ENCODE measurements around the gene OBSCN.
"Not testable (repeated sequence)": the region's sequence is repeated elsewhere in the genome, so short reads cannot be mapped to it uniquely, and the experiment has no call there.

OBSCN gene

DNA sequence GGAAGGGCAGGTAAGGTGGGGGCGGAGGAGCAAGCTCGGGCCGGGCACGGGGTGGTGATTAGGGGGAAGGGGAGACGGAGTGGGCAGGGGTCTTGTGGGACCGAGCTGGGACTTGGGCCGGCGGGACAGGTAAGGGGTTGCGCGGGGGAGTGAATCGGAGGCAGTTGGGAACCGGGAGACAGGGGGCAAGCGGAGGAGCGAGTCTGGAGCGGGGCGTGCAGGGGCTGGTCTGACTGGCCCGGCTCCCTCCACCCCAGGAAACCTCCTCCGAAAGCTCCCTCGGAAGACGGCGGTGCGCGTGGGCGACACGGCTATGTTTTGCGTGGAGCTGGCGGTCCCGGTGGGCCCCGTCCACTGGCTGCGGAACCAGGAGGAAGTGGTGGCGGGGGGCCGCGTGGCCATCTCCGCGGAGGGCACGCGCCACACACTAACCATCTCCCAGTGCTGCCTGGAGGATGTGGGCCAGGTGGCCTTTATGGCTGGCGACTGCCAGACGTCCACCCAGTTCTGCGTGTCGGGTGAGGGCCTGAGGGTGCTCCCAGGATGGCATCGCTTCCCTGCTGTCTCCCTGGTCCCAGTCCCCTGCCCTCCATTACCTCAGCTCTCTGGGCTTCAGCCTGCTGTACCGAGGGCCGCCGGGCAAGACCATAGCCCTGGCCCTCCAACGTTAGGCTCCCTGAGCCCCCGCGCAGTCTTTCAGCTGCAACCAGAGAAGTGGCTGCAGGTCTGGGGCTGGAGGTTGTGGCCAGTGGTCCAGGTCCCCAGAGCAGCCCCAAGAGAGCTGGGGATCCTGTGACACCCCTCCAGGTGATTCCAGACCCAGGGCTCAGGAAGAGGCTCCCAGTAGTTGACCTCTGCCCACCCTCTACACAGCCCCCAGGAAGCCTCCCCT is 6.3 kb downstream of the OBSCN start:
- no peak for DNase-seq

DNA sequence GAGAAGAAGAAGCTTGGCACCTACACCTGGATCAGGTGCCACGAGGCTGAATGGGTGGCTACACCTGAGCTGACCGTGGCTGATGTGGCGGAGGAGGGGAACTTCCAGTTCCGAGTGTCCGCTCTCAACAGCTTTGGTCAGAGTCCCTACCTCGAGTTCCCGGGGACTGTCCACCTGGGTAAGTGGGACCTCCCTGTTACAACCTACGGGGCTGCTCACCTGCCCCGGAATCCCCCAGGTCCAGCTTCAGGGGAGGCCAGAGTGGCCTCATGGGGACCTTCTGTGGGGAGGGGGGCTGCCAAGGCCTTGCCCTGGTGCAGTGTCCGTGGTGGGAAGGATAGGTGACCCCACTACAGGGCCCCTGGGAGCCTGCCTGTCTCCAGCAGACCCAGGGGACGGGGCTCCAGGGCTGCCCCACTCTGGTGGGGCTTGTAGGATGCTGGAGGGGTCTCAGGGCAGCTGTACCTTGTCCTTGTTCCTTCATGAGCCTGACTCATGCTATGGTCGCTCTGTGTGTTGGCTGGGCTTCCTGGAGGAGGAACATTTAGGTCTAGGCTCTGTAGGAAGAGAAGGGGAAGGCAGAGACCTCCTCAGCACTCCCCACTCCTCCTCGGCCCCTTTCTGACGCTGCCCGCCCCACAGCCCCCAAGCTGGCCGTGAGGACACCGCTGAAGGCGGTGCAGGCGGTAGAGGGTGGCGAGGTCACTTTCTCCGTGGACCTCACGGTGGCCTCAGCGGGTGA is 7.2 kb downstream of the OBSCN start:
- no peak for DNase-seq

DNA sequence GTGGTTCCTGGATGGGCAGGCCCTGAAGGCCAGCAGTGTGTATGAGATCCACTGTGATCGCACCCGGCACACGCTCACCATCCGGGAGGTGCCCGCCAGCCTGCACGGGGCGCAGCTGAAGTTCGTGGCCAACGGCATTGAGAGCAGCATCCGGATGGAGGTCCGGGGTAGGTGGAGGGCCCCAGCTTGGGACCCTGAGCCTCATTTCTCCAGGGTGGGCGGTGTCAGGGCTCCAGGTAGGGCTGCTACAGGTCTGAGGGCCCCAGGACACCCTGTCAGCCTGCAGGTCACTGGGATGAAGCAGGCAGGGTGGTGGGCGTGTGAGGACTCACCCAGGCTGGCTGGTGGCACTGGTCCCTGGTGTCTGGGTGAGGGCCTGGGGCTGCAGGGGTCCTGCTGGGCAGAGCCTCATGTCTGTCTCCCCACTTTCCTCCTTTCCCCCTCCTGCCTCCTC is 7.8 kb downstream of the OBSCN start:
- no peak for DNase-seq

- DNase-seq, result no peak
Observed at GRCh38 chr1:228216371-228217320, 8.8 kb downstream of the OBSCN start.

GRCh38 chr1:228217551-228218344 is 9.9 kb downstream of the OBSCN start:
- DNase-seq, result no peak

- DNase-seq, result no peak
Observed at GRCh38 chr1:228218513-228219244, 10.8 kb downstream of the OBSCN start.

GRCh38 chr1:228219245-228219961 is 11.6 kb downstream of the OBSCN start:
- no peak for DNase-seq

DNA sequence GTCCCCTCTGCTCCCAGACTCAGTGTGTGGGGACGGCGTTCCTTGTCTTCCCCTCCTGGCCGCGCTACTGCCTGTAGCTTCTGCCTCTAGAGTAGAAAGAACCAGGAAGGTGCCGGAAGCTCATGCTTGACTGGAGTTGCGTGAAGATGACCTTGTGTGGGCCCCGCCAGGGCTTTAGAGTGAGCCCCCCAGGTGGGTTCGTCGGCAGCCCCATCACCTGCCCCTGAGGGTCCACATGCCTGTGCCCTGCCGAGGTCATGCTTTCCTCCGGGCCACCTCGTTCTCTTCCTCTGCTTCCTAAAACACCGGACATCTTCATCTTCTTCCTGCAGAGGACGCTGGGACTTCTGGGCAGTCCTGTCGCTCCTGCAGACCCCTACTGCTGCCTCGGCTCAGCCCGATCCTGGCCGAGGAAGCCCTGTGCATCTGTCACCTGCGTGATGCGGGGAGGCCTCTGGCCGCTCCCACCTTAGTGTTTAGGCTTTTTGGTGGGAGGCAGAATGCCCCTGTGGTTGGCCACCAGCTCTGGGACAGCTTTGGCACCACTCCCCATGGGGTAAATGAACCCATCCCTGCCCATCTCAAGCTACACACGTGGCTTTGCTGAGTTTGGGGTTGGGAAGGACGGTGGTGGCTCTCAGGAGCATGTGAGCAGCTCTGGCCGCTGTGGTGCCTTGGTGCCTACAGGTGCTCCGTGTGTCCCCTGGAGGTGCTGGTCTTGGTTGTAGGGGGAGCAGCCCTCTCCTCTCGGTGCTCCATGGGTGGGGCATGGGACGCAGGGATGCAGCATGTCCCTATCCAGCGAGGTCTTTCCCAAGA is 12.3 kb downstream of the OBSCN start:
- DNase-seq, result no peak

DNA sequence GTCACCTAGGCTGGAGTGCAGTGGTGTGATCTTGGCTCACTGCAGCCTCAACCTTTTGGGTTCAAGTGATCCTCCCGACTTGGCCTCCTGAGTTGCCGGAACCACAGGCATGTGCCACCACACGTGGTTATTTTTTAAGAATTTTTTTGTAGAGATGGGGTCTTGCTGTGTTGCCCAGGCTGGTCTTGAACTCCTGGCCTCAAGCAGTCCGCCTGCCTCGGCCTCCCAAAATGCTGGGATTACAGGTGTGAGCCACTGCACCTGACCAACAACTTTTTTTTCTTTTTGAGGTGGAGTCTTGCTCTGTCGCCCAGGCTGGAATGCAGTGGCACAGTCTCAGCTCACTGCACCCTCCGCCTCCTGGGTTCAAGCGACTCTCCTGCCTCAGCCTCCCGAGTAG is 13.3 kb downstream of the OBSCN start:
- DNase-seq, result not testable (repeated sequence)

DNA sequence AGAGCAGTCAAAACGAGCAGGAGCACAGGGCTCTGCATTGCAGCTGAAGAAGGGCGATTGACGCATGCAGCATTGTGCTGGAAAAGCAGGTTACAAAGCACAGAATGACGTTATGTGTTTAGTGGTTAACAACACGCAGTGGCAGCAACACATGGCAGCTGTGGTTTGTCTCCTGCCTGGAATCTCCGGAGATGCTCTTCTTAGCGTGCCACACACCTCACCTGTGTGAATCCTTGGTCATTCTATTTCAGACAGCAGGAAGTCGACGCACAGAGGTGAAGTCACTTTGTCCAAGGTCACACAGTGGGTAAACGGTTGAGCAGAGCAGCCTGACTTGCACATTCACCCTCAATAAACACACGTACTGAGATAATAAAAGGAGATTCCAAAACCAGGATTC is 14.7 kb downstream of the OBSCN start:
- no peak for DNase-seq

GRCh38 chr1:228224198-228225164 is 16.6 kb downstream of the OBSCN start:
- no peak for DNase-seq

- DNase-seq, result no peak
Observed at GRCh38 chr1:228225165-228225710, 17.4 kb downstream of the OBSCN start.

- no peak for DNase-seq
Observed at GRCh38 chr1:228225740-228226139, 17.9 kb downstream of the OBSCN start.

- no peak for DNase-seq
Observed at GRCh38 chr1:228226141-228226874, 18.5 kb downstream of the OBSCN start.

DNA sequence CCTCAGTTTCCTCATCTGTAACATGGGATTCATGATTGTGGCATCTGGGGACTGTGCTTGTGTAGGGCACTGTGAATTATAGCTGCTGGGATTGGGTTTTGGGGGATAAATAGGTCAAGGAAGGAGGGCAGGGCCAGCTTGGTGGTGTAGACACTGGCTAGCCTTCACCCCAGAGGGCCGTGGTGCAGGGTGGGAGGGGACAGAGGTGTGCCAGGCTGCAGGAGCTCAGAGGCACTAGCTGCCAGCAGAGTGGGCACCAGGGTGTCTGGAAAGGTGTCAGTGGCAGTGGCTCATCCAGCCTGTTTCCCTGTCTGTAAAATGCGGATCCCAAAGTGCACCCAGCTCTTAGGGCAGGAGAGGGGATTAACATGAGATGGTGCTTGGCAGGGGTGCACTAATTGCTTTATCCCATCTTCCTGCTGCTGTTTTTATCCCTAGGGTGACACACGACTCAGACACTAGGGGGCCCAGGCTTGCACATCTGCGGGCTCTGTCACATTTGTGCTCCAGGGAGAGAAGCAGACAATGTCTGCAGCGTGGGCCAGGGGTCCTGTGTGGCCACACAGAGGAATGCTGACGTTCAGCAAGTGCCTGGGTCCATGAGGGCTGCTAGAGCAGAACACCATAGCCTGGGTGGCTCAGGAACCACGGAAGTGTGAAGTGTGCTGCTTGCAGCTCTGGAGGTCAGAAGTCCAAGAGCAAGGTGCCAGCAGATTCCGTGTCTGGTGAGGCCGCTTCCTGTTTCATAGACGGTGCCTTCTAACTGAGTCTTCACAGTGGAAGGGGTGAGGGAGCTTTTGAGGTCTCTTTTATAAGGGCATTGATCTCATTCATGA is 19.3 kb downstream of the OBSCN start:
- no peak for DNase-seq

- DNase-seq, result not testable (repeated sequence)
Observed at GRCh38 chr1:228228147-228228546, 20.3 kb downstream of the OBSCN start.
